Uterus (tissue), 4 donors: ENCODE data around the gene PSTK. TPM values are rescaled to one million over a fixed set of nuclear protein-coding genes. Genes with fewer than 3 reads are reported as not detected.

ENCODE experiments used
- DNase-seq, 2 donors: peaks; one replicate each; pipeline ENCODE4 v3.0.0-alpha.2; 2019 to 2020
- H3K27ac ChIP-seq, 2 donors: fragments of 200-600 bp; sonication (generic); 1 replicate in 1 of 2; 2 replicates in 1 of 2; pipeline ENCODE4 v1.5.1; 2016 to 2018
- H3K27me3 ChIP-seq, 2 donors: fragments of 200-600 bp; sonication (generic); one replicate each; pipeline ENCODE4 v1.5.1; 2018 to 2019; ENCODE audit warnings: control low read depth in 1 of 2
- H3K36me3 ChIP-seq, 2 donors: fragments of 200-600 bp; sonication (generic); one replicate each; pipeline ENCODE4 v1.5.1; 2019; ENCODE audit warnings: control low read depth in 1 of 2
- H3K4me1 ChIP-seq, 2 donors: fragments of 200-600 bp; sonication (generic); one replicate each; pipeline ENCODE4 v1.5.1; 2018 to 2019; ENCODE audit warnings: control low read depth in 1 of 2
- H3K4me3 ChIP-seq, 2 donors: fragments of 200-600 bp; sonication (generic); 1 replicate in 1 of 2; 2 replicates in 1 of 2; pipeline ENCODE4 v1.5.1; 2018 to 2019; ENCODE audit warnings: mild to moderate bottlenecking in 1 of 2
- H3K9me3 ChIP-seq, 2 donors: fragments of 200-600 bp; sonication (generic); one replicate each; pipeline ENCODE4 v1.5.1; 2019; ENCODE audit warnings: control low read depth in 1 of 2
- POLR2A ChIP-seq, 2 donors: fragments of 450-650 bp; IDR thresholded peaks; one replicate each; pipeline ENCODE4 v1.6.1; 2016; ENCODE audit warnings: antibody characterized with exemption in 2 of 2, mild to moderate bottlenecking in 1 of 2, moderate library complexity in 1 of 2
- intact Hi-C: fragments of 100-400 bp; cut with DNase I; formaldehyde crosslinking; loops from one replicate; pipeline ENCODE4 v1.15.1; 2023; ENCODE audit warnings: low total_unique reads
- total RNA-seq, 4 donors: library from RNA; depleted of rRNA in 3 of 4; stranded (reverse); fragments of >200 nt in 3 of 4; gene quantifications; one replicate each; pipeline versions ENCODE4 v1.1.0 to v1.2.4, GENCODE V29; 2014 to 2023
- TF ChIP-seq, protein P1 (sequence below), 4 experiments: fragments of 200-600 bp in 2 of 4; fragments of 450-650 bp in 2 of 4; sonication (generic) in 2 of 4; IDR thresholded peaks; one replicate each; pipeline ENCODE4 v1.5.1; 2016 to 2019; ENCODE audit warnings: antibody characterized with exemption in 4 of 4, mild to moderate bottlenecking in 2 of 4, moderate library complexity in 1 of 4
- donor health status: DM: yes; HTN: yes; CAD: no.

Gene PSTK
- total RNA-seq, 4 donors from 2014 or later: 0.77 to 11.2 (median 2.1) TPM

DNA sequence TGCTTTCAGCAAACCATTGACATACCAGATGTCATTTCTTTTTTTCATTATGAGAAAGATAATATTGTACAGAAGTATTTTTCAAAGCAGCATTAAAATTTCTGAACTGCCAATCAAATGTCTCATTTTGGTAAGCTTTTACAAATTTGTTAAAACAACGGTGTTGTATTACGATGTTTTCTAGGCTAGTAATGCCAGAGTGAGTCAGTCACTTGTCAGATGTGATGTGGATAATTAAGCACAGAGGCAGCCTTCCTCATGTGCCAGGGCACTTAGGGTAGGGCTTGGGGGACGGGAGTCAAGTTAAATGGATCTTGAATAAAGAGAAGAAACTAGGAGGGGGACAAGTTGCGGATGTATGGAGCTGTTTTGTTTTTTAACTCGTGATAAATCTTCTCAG, 10.1 kb downstream of the PSTK start:
- DNase-seq: no peak
- H3K9me3 ChIP-seq: no peaks in the 10 kb centered on the region
- H3K36me3 ChIP-seq: no peaks in the 10 kb centered on the region
- no peak overlapping the region for H3K4me3 ChIP-seq
- no peaks in the 10 kb centered on the region for H3K4me1 ChIP-seq
- no peak for TF ChIP-seq POLR2A (IDR thresholded peaks at IDR 0.05)
- intact Hi-C loops: no loop called here
- no peaks in the 10 kb centered on the region for H3K27me3 ChIP-seq
- H3K27ac ChIP-seq: no peak overlapping the region

DNA sequence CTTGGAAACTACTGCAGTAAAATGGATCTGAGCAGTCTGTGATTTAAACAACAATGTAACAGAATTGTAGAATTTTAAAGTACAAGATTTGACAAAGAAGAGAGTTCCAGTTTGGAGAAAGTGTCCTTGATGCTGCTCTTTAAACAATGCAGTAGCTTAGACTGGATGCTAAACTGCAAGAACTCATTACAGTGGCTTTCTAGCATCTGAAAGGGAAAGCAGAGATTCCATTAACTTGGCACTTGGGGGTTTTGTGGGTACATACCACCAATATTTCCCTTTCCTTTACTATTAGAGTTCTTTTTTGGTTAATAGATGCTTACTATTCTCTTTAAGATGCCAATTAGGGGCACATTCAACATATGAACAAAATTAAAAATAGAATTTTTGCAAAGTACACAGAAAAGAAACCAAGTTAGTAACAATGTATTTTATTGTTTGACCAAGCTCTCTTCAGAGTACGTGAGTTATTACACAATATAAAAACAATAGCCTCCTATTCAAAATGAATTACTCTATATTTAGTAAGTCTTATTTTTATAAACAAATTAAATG, 11.9 kb downstream of the PSTK start:
- H3K4me1 ChIP-seq: no peaks in the 10 kb centered on the region
- intact Hi-C loops: no loop called here
- H3K9me3 ChIP-seq: no peaks in the 10 kb centered on the region
- DNase-seq: no peak
- TF ChIP-seq, protein P1, sequence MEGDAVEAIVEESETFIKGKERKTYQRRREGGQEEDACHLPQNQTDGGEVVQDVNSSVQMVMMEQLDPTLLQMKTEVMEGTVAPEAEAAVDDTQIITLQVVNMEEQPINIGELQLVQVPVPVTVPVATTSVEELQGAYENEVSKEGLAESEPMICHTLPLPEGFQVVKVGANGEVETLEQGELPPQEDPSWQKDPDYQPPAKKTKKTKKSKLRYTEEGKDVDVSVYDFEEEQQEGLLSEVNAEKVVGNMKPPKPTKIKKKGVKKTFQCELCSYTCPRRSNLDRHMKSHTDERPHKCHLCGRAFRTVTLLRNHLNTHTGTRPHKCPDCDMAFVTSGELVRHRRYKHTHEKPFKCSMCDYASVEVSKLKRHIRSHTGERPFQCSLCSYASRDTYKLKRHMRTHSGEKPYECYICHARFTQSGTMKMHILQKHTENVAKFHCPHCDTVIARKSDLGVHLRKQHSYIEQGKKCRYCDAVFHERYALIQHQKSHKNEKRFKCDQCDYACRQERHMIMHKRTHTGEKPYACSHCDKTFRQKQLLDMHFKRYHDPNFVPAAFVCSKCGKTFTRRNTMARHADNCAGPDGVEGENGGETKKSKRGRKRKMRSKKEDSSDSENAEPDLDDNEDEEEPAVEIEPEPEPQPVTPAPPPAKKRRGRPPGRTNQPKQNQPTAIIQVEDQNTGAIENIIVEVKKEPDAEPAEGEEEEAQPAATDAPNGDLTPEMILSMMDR (IDR thresholded peaks at IDR 0.05): no peak
- TF ChIP-seq POLR2A (IDR thresholded peaks at IDR 0.05): no peak
- no peaks in the 10 kb centered on the region for H3K27me3 ChIP-seq
- H3K27ac ChIP-seq: no peak overlapping the region
- no peak overlapping the region for H3K4me3 ChIP-seq
- no peaks in the 10 kb centered on the region for H3K36me3 ChIP-seq

DNA sequence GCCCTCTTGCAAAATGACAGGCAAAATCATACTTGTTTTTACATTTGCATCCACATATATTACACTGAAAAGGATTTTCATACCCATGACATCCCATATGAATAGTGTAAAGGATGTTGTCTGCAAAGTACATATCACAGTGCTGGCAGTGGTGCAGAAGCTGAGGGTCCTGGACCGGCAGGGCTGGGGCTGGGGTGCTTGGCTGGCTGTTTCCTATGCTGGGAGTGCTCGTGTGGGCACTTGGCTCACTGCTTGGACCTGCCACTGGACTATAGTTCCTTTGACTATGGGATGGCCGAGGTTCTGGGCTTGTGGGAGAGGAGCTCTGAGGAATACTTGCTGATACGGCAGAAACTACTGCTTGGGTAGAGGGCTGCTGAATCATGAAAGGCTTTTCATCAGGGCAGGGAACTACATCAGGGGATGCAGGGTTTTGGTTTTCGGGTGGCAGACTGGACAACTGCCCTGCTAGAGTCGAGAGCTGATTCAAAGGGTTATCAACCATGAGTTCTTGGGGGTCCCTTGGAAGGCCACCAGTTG, 13.7 kb downstream of the PSTK start:
- Histone ChIP-seq H3K4me1 (no peaks in the 10 kb centered on the region), H3K27me3 (no peaks in the 10 kb centered on the region), H3K9me3 (no peaks in the 10 kb centered on the region), H3K27ac (no peak overlapping the region), H3K36me3 (no peaks in the 10 kb centered on the region), H3K4me3 (no peak overlapping the region)
- intact Hi-C loops: no loop called here
- no peak for DNase-seq
- TF ChIP-seq POLR2A (IDR thresholded peaks at IDR 0.05): no peak
- TF ChIP-seq, protein P1 (IDR thresholded peaks at IDR 0.05): no peak

DNA sequence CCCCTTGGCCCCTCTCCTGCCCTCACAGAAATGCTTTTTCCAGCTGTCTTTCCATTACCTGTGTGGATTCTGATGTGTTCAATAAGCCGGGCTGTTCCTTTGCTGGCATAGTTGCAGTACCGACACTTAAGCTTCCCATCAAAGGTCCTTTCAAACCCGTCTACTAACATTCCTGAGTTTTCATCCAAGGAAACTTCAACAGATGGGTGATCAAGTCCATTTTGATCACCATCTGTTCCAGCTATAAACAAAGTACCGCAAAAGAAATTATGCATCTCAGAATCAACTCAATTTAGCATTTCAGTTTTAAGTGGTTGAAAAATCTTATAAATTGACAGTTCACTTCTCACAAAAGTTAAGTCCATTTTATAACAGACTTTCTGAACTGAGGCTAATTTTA, 15.7 kb downstream of the PSTK start:
- Histone ChIP-seq H3K27ac (no peak overlapping the region), H3K4me3 (no peak overlapping the region), H3K27me3 (no peaks in the 10 kb centered on the region), H3K4me1 (no peaks in the 10 kb centered on the region), H3K36me3 (no peaks in the 10 kb centered on the region), H3K9me3 (no peaks in the 10 kb centered on the region)
- intact Hi-C loops: no loop called here
- TF ChIP-seq, protein P1 (IDR thresholded peaks at IDR 0.05): no peak
- TF ChIP-seq POLR2A (IDR thresholded peaks at IDR 0.05): no peak
- no peak for DNase-seq

DNA sequence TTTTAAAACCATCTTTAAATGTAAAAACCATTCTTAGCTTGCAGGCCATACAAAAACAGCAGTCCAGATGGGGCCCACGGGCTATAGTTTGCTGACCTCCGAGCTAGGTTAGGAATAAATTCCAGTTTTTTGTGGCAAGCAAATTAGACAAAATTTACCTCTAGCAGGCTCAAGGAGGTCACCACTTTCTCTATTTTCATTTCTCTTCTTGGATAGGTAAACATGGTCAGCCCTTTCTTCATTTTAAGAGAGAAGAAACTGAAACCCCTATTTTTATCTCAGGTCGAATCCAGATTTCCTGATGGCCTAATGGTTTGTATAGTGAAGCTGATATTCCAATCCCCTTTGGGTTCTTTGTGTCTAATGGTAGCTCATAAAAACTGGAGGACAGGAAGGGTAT, 17.7 kb downstream of the PSTK start:
- TF ChIP-seq, protein P1 (IDR thresholded peaks at IDR 0.05): no peak
- no peak for TF ChIP-seq POLR2A (IDR thresholded peaks at IDR 0.05)
- no peaks in the 10 kb centered on the region for H3K36me3 ChIP-seq
- H3K27me3 ChIP-seq: no peaks in the 10 kb centered on the region
- no peak for DNase-seq
- intact Hi-C loops: no loop called here
- H3K4me3 ChIP-seq: no peak overlapping the region
- no peak overlapping the region for H3K27ac ChIP-seq
- no peaks in the 10 kb centered on the region for H3K4me1 ChIP-seq
- H3K9me3 ChIP-seq: no peaks in the 10 kb centered on the region
